NCI-H1436 (cell line): ENCODE data around the gene MECR.
"Not testable (repeated sequence)": the region's sequence is repeated elsewhere in the genome, so short reads cannot be mapped to it uniquely, and the experiment has no call there.

Experiments
- DNase-seq: peaks from one replicate; lab custom pipeline; 2025; lab: John Stamatoyannopoulos, UW

Gene MECR

GRCh38 chr1:29167904-29168303, 62.8 kb downstream of the MECR start:
- DNase-seq = no peak

GRCh38 chr1:29166291-29166878, 64.3 kb downstream of the MECR start:
- no peak for DNase-seq

- DNase-seq = no peak
These were observed 66.1 kb downstream of the MECR start for GRCh38 chr1:29164588-29164987.

- DNase-seq = no peak
These were observed 68.1 kb downstream of the MECR start for GRCh38 chr1:29162476-29163138.

GRCh38 chr1:29162025-29162424, 68.7 kb downstream of the MECR start:
- DNase-seq = no peak

- no peak for DNase-seq
These were observed 71.0 kb downstream of the MECR start for GRCh38 chr1:29159773-29160172.

GRCh38 chr1:29157269-29157601, 73.5 kb downstream of the MECR start:
- no peak for DNase-seq

- no peak for DNase-seq
These were observed 74.0 kb downstream of the MECR start for GRCh38 chr1:29156543-29157268.

- no peak for DNase-seq
These were observed 78.5 kb downstream of the MECR start for GRCh38 chr1:29152046-29152805.

- not testable (repeated sequence) for DNase-seq
These were observed 80.4 kb downstream of the MECR start for GRCh38 chr1:29150346-29150745.

- no peak for DNase-seq
These were observed 81.9 kb downstream of the MECR start for GRCh38 chr1:29148656-29149491.

GRCh38 chr1:29145739-29146437, 84.8 kb downstream of the MECR start:
- no peak for DNase-seq

GRCh38 chr1:29144178-29144577, 86.6 kb downstream of the MECR start:
- DNase-seq = no peak

- DNase-seq = no peak
These were observed 88.0 kb downstream of the MECR start for GRCh38 chr1:29142714-29143113.
